T-helper 2 cell treated with Interferon-gamma antibody and Interleukin-4, amounts not matched to agents 5 μg/mL and 100 μg/mL, for 36 hours (primary cell): ENCODE results near the gene KLF17.
"Not testable (repeated sequence)": the region's sequence is repeated elsewhere in the genome, so short reads cannot be mapped to it uniquely, and the experiment has no call there.

Experiments used
- DNase-seq: peaks from one replicate; pipeline ENCODE4 v3.0.0; 2021; ENCODE audit warnings: low spot score
- H3K27ac Mint-ChIP-seq: one replicate; pipeline ENCODE4 v1.8.0; 2021; ENCODE audit warnings: mild to moderate bottlenecking, mixed read lengths
- H3K27me3 Mint-ChIP-seq: one replicate; pipeline ENCODE4 v1.8.0; 2021; ENCODE audit warnings: low read depth, mixed read lengths
- H3K36me3 Mint-ChIP-seq: one replicate; pipeline ENCODE4 v1.8.0; 2021; ENCODE audit warnings: low read depth, mixed read lengths
- H3K4me1 Mint-ChIP-seq: one replicate; pipeline ENCODE4 v1.8.0; 2021; ENCODE audit warnings: low read depth, mixed read lengths
- H3K4me3 Mint-ChIP-seq: one replicate; pipeline ENCODE4 v1.8.0; 2022; ENCODE audit warnings: mild to moderate bottlenecking, moderate library complexity, mixed read lengths
- H3K9me3 Mint-ChIP-seq: one replicate; pipeline ENCODE4 v1.8.0; 2021; ENCODE audit warnings: mixed read lengths

The KLF17 gene

DNA sequence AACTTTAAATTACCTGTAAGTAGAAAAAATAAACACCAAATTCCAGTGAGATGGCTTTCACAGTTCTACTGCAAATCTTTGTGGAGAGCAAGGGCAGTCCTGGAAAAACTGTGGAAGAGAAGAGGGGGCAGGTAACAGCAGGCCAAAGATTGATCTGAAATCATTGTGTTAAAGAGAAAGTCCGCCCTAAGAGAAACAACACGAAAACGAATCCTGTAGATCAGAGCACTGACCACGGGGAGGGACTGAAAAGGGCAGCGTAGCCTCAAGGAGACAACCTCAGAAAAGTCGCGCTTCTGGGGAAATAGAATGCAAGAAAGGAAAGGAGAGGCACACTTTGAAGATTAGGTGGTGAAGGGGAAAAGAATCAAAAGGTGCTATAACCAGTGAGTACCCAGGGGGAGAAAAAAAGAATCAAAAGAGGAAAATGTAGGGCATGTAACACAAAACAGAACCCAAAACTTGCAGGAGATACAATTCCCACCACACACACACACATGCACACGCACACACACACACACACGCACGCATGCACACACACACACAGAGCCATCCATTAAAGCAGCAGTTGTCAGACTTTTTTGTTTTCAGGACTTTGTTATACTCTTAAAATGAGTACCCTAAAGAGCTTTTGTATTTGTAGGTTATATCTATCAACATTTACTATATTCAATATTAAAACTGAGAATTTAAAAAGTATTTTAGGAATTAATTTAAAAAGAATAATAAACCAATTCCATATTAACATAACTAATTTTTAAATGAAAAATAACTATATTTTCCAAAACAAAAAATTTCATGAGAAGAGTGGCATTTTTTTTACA, 28.0 kb upstream of the KLF17 start:
- no peak overlapping the region for H3K27ac Mint-ChIP-seq
- no peaks in the 10 kb centered on the region for H3K36me3 Mint-ChIP-seq
- H3K4me1 Mint-ChIP-seq: no peaks in the 10 kb centered on the region
- no peaks in the 10 kb centered on the region for H3K9me3 Mint-ChIP-seq
- DNase-seq: no peak
- H3K27me3 Mint-ChIP-seq: peaks cover 10% of the 10 kb centered on the region
- no peak overlapping the region for H3K4me3 Mint-ChIP-seq

DNA sequence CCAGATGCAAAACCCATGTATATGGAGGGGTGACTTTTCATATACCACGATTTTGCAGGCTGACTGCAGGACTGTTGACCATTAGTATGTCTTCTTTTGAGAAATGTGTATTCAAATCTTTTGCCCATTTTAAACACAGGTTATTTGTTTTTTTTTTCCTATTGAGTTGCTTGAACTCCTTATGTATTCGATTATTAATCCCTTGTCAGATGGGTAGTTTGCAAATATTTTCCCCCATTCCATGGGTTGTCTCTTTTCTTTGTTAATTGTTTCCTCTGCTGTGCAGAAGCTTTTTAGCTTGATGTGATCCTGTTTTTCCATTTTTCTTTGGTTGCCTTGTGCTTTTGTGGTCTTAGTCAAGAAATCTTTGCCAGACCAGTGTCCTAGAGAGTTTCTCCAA, 24.6 kb upstream of the KLF17 start:
- Mint-ChIP-seq H3K27ac (no peak overlapping the region), H3K4me1 (no peaks in the 10 kb centered on the region), H3K4me3 (no peak overlapping the region), H3K9me3 (no peaks in the 10 kb centered on the region), H3K27me3 (peaks cover 7% of the 10 kb centered on the region), H3K36me3 (no peaks in the 10 kb centered on the region)
- DNase-seq: no peak

DNA sequence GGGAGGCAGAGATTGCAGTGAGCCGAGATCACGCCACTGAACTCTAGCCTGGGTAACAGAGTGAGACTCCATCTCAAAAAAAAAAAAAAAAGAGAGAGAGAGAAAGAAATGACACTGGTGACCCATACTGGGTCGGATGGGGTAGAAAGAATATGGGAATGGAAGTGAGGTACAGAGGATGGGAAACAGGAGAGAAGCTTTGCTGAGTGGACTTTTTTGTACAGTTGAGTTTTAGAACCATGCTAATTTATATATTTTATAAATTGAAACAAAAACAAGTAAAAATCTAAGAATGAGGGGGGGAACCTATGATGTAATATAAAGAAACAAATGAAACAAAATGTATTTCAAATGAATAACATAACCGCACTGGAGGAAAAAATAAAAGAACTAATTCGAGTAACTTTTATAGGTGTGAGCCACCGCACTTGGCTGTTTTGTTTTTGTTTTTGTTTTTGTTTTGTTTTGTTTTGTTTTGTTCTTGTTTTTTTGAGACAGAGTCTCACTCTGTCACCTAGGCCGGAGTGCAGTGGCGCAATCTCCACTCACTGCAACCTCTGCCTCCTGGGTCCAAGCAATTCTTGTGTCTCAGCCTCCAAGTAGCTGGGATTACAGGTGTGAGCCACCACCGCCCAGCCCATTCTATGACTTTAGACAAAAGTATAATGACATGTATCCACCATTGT, 18.3 kb upstream of the KLF17 start:
- H3K4me1 Mint-ChIP-seq: no peaks in the 10 kb centered on the region
- no peaks in the 10 kb centered on the region for H3K36me3 Mint-ChIP-seq
- H3K9me3 Mint-ChIP-seq: no peaks in the 10 kb centered on the region
- no peak overlapping the region for H3K4me3 Mint-ChIP-seq
- no peak overlapping the region for H3K27ac Mint-ChIP-seq
- H3K27me3 Mint-ChIP-seq: peaks cover 4% of the 10 kb centered on the region
- no peak for DNase-seq

DNA sequence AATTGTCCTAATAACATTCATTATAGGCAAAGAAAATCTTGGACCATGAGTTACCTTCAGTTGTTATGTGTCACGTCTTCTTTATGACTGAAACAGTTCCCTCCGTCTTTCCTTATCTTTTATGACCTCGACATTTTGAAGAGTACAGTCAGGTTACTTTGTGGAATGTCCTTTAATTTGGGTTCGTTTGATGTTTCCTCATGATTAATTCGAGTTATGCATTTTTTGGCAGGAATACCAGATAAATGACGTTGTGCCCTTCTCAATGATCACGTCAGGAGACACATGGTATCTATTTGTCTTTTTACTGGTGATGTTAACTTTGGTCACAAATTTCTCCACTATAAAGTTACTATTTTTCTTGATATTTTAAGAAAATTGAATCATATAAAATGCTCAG, 17.3 kb upstream of the KLF17 start:
- Mint-ChIP-seq H3K27me3 (peaks cover 8% of the 10 kb centered on the region), H3K27ac (no peak overlapping the region), H3K4me1 (no peaks in the 10 kb centered on the region), H3K4me3 (no peak overlapping the region), H3K9me3 (no peaks in the 10 kb centered on the region), H3K36me3 (no peaks in the 10 kb centered on the region)
- no peak for DNase-seq

DNA sequence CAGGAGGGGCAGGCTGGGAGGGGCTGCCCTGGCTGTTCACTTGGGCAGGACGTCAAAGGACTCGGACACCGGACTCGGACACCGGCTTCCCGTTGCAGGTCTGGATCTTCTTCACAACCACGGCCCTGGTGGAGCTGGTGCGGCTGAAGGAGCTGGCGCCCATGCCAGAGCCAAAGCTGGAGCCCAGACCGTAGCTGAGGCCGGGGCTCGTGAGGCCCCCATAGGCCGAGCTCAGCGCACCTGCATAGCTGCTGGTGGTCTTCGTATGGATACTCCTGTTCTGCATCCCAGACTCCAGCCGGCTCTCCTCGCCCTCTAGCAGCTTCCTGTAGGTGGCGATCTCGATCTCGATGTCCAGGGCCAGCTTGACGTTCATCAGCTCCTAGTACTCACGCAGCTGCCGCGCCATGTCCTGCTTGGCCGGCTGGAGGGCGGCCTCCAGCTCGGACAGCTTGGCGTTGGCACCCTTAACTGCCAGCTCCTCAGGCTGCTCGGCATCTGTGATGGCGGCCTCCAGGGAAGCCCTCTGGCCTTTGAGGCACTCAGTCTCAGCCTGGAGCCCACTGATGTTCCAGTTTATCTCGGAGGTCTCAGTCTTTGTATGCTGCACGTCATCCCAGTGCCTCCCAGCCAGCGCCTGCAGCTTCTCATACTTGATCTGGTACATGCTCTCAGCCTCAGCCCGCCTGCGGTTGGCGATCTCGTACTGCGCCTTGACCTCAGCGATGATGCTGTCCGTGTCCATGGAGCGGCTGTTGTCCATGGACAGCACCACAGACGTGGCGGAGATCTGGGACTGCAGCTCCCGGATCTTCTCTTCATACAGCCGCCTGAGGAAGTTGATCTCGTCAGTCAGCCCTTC, 15.1 kb upstream of the KLF17 start:
- Mint-ChIP-seq H3K27me3 (peaks cover 13% of the 10 kb centered on the region), H3K4me3 (no peak overlapping the region), H3K36me3 (no peaks in the 10 kb centered on the region), H3K9me3 (no peaks in the 10 kb centered on the region), H3K4me1 (no peaks in the 10 kb centered on the region), H3K27ac (no peak overlapping the region)
- DNase-seq: no peak

DNA sequence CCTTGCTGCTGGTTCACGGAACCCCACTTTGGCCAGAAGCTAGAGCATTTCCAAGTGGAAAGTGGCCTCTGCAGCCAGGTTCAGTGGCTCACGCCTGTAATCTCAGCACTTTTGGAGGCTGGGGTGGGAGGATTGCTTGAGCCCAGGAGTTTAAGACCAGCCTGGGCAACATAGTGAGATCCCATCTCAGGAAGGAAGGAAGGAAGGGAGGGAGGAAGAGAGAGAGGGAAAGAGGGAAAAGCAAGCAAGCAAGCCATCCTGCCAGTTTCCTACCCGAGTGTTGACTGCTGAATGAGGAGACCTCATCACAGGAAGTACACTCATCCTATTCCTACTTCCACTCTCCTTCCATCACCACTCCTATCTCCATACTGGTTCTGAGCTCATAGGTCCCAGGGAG, 12.8 kb upstream of the KLF17 start:
- Mint-ChIP-seq H3K9me3 (no peaks in the 10 kb centered on the region), H3K36me3 (no peaks in the 10 kb centered on the region), H3K4me3 (no peak overlapping the region), H3K27me3 (peaks cover 13% of the 10 kb centered on the region), H3K4me1 (no peaks in the 10 kb centered on the region), H3K27ac (no peak overlapping the region)
- DNase-seq: no peak

DNA sequence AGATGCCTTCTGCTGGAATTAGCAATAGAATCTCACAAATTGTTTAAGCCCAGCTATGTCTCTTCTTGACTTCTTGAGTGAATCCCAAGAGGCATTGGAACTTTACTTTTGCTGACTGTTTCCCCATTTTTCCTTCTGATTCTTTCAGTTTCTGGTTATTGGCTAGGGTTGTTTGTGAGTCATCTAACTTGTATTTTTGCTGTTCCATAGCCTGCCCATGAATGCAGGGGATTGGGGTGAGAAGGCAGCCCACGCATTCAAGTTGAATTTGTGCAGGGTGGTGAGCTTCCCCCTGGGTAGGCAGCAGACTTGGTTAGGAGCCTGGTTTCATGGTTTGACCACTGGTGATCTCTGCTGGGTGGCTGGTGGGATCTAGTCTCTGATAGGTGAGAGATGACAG, 10.4 kb upstream of the KLF17 start:
- H3K4me1 Mint-ChIP-seq: peaks cover under 1% of the 10 kb centered on the region
- DNase-seq: no peak
- no peak overlapping the region for H3K27ac Mint-ChIP-seq
- H3K27me3 Mint-ChIP-seq: peaks cover 17% of the 10 kb centered on the region
- H3K36me3 Mint-ChIP-seq: no peaks in the 10 kb centered on the region
- no peaks in the 10 kb centered on the region for H3K9me3 Mint-ChIP-seq
- no peak overlapping the region for H3K4me3 Mint-ChIP-seq

DNA sequence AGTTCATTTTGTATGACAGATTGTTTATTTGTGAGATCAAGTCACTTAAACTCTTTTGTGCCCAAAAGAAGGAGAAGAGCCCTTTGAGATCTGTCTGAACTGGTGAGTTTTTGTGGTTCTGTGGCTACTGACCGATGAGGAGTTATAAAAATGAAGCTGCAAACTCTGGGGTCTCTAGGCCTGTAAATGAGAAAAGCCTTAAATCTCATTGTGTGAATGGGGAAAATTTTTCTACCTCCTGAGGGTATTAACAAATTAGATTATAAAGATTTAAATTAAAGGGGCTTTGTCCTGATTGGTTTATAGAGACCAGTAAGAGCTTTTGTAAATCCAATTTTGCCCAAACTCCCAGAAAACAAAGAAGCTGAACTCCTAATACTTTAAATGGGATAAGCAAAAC, 9.7 kb upstream of the KLF17 start:
- Mint-ChIP-seq H3K36me3 (no peaks in the 10 kb centered on the region), H3K9me3 (no peaks in the 10 kb centered on the region), H3K4me1 (peaks cover 1% of the 10 kb centered on the region), H3K27ac (no peak overlapping the region), H3K4me3 (no peak overlapping the region), H3K27me3 (peaks cover 21% of the 10 kb centered on the region)
- no peak for DNase-seq

DNA sequence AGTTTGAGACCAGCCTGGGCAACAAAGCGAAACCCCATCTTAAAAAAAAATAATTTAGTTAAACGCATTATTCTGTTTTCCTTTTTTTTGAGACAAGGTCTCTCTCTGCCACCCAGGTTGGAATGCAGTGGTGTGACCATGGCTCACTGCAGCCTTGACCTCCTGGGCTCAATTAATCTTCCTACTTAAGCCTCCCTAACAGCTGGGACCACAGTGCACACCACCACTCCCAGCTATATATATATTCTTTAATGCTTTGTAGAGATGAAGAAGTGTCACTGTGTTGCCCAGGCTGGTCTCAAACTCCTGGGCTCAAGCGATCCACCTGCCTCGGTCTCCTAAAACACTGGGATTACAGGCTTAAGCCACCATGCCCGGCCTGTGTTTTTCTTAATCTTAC, 7.7 kb upstream of the KLF17 start:
- no peaks in the 10 kb centered on the region for H3K36me3 Mint-ChIP-seq
- H3K27me3 Mint-ChIP-seq: peaks cover 18% of the 10 kb centered on the region
- H3K4me1 Mint-ChIP-seq: peaks cover 1% of the 10 kb centered on the region
- no peak overlapping the region for H3K27ac Mint-ChIP-seq
- H3K9me3 Mint-ChIP-seq: no peaks in the 10 kb centered on the region
- no peak overlapping the region for H3K4me3 Mint-ChIP-seq
- no peak for DNase-seq

DNA sequence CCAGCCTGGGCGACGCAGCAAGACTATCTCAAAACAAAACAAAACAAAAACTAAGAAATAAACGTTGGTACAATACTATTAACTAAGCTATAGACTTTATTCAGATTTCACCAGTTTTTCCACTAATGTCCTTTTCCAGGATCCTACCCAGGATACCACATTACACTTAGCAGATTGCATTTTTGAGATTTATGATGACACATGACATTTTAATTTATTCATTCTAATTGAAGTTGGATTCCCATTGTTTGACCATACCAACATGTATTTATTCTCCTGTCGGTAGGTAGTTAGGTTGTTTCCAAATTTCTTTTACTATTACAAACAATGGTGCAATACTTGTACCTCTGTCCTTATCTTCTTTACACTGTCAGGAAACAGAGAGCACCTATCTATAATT, 6.8 kb upstream of the KLF17 start:
- peaks cover 14% of the 10 kb centered on the region for H3K27me3 Mint-ChIP-seq
- H3K4me1 Mint-ChIP-seq: peaks cover 1% of the 10 kb centered on the region
- H3K9me3 Mint-ChIP-seq: no peaks in the 10 kb centered on the region
- H3K36me3 Mint-ChIP-seq: no peaks in the 10 kb centered on the region
- no peak overlapping the region for H3K27ac Mint-ChIP-seq
- no peak for DNase-seq
- no peak overlapping the region for H3K4me3 Mint-ChIP-seq

DNA sequence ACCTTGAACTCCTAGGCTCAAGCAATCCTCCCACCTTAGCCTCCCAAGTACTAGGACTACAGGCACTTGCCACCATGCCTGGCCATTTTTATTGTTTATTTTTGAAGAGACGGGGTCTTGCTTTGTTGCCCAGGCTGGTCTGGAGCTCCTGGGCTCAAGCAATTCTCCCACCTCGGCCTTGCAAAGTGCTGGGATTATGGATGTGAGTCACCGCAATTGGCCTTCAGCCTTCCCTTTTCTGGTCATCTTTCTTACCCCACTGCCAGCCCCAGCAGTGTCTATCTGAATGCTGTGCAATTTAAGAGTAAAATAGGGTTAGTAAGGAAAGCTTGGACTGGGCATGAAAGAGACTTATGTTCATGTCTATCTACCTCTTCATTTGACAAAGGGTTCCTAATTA, 6.1 kb upstream of the KLF17 start:
- H3K4me3 Mint-ChIP-seq: no peak overlapping the region
- no peak overlapping the region for H3K27ac Mint-ChIP-seq
- no peaks in the 10 kb centered on the region for H3K9me3 Mint-ChIP-seq
- H3K4me1 Mint-ChIP-seq: peaks cover 1% of the 10 kb centered on the region
- DNase-seq: no peak
- no peaks in the 10 kb centered on the region for H3K36me3 Mint-ChIP-seq
- H3K27me3 Mint-ChIP-seq: peaks cover 14% of the 10 kb centered on the region

DNA sequence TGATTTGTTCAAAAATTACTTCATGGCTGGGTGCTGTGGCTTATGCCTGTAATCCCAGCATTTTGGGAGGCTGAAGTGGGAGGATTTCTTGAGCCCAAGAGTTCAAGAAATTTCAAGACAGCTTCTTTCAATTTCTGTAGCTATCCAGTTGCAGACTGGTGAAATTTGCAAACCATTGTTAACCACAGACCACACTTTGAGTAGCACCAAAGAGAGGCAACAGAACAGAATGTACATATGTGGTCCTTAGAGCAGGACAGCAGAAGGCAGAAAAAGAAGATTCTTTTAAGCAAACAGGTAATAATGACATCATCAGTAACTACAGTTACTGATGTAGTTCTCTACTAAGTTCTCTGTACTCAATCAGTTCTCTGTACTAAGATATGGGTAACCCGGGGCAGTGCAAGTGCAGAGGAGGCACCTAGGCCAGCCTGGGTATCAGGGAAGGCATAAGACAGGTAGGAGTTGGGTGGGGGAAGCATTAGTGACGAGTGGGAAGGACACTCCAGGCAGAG, 5.5 kb upstream of the KLF17 start:
- Mint-ChIP-seq H3K27ac (no peak overlapping the region), H3K36me3 (no peaks in the 10 kb centered on the region), H3K4me3 (no peak overlapping the region), H3K4me1 (peaks cover 1% of the 10 kb centered on the region), H3K27me3 (peaks cover 12% of the 10 kb centered on the region), H3K9me3 (no peaks in the 10 kb centered on the region)
- DNase-seq: no peak

DNA sequence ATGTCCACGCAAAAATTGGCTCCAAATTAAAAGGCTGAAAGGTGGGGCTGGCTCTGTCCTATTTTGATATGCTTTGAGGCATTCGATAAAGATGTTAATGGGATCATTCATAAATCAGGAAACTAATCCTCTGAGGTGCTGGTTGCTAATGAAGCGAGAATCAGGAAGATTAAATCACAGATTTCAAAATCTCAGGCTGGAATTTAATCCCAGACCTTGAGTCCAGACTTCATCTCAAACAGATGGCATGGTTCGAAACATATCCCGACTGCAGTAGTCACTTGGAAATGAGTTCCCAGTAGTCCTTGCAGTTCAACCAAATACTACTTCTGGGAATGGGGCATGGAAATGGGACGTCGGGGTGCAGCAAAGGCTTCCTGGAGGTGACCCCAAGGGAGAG, 4.5 kb upstream of the KLF17 start:
- no peak for DNase-seq
- Mint-ChIP-seq H3K4me3 (no peak overlapping the region), H3K36me3 (no peaks in the 10 kb centered on the region), H3K27me3 (peaks cover 10% of the 10 kb centered on the region), H3K4me1 (peaks cover 1% of the 10 kb centered on the region), H3K9me3 (no peaks in the 10 kb centered on the region), H3K27ac (no peak overlapping the region)

DNA sequence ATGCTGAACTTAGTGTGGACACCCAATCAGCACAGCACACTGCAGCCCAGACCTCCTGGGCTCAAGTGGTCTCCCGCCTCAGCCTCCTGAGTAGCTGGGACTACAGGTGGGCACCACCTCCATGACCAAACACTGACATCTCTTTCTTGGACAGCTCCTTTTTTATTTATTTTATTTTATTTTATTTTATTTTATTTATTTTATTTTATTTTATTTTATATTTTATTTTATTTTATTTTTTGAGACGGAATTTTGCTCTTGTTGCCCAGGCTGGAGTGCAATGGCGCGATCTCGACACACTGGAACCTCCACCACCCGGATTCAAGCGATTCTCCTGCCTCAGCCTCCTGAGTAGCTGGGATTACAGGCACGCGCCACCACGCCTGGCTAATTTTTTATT, 1.3 kb upstream of the KLF17 start:
- H3K36me3 Mint-ChIP-seq, H3K4me3 Mint-ChIP-seq, H3K4me1 Mint-ChIP-seq, DNase-seq, H3K9me3 Mint-ChIP-seq, H3K27ac Mint-ChIP-seq: not testable (repeated sequence)
- peaks cover 17% of the 10 kb centered on the region for H3K27me3 Mint-ChIP-seq
